SK-N-SH treated with all-trans-retinoic acid at 6 μM for 48 hours (cell line): Measurements from ENCODE around the gene NXPH1.

Experiments
- CREB5 ChIP-seq: fragments of 250-450 bp; sonication (Bioruptor Pico); IDR thresholded peaks from 2 replicates; pipeline ENCODE4 v1.5.1; 2020; ENCODE audit warnings: low read depth, mild to moderate bottlenecking, moderate library complexity
- CSDC2 ChIP-seq: fragments of 250-450 bp; sonication (Bioruptor Pico); IDR thresholded peaks from 2 replicates; pipeline ENCODE4 v1.5.0; 2020; ENCODE audit warnings: mild to moderate bottlenecking, moderate library complexity
- CSRNP3 ChIP-seq: fragments of 250-450 bp; sonication (Bioruptor Pico); IDR thresholded peaks from 2 replicates; pipeline ENCODE4 v1.5.1; 2021; ENCODE audit warnings: mild to moderate bottlenecking, moderate library complexity
- ISL1 ChIP-seq: fragments of 250-450 bp; sonication (Bioruptor Pico); IDR thresholded peaks from 2 replicates; pipeline ENCODE4 v2.1.2; 2022; ENCODE audit warnings: mild to moderate bottlenecking, moderate library complexity
- OSR1 ChIP-seq: fragments of 250-450 bp; sonication (Bioruptor Pico); IDR thresholded peaks from 2 replicates; pipeline ENCODE4 v1.8.0; 2022; ENCODE audit warnings: moderate library complexity, mild to moderate bottlenecking, inconsistent platforms
- PATZ1 ChIP-seq: fragments of 250-450 bp; sonication (Bioruptor Pico); IDR thresholded peaks from 2 replicates; pipeline ENCODE4 v1.8.0; 2020; ENCODE audit warnings: mild to moderate bottlenecking, moderate library complexity, borderline replicate concordance
- POU6F1 ChIP-seq: fragments of 250-450 bp; sonication (Bioruptor Pico); IDR thresholded peaks from 2 replicates; pipeline ENCODE4 v1.8.0; 2021; ENCODE audit warnings: low read depth, mild to moderate bottlenecking, moderate library complexity, borderline replicate concordance
- SNAI2 ChIP-seq: fragments of 250-450 bp; sonication (Bioruptor Pico); IDR thresholded peaks from 2 replicates; pipeline ENCODE4 v1.5.0; 2020; ENCODE audit warnings: mild to moderate bottlenecking, moderate library complexity
- TSHZ2 ChIP-seq: fragments of 250-450 bp; sonication (Bioruptor Pico); IDR thresholded peaks from 2 replicates; pipeline ENCODE4 v1.5.0; 2020; ENCODE audit warnings: mild to moderate bottlenecking, moderate library complexity
- ZC3H10 ChIP-seq: fragments of 250-450 bp; sonication (Bioruptor Pico); IDR thresholded peaks from 2 replicates; pipeline ENCODE4 v1.5.1; 2021; ENCODE audit warnings: mild to moderate bottlenecking, moderate library complexity
- ZFP3 ChIP-seq: fragments of 250-450 bp; sonication (Bioruptor Pico); IDR thresholded peaks from 2 replicates; pipeline ENCODE4 v1.5.0; 2020; ENCODE audit warnings: mild to moderate bottlenecking, moderate library complexity
- ZNF70 ChIP-seq: fragments of 450-650 bp; formaldehyde crosslinking; IDR thresholded peaks from 2 replicates; pipeline ENCODE4 v1.5.0; 2020; ENCODE audit warnings: mild to moderate bottlenecking, moderate library complexity
- ZNF8 ChIP-seq: fragments of 450-650 bp; formaldehyde crosslinking; IDR thresholded peaks from 2 replicates; pipeline ENCODE4 v1.5.0; 2020; ENCODE audit warnings: mild to moderate bottlenecking, moderate library complexity

GRCh38 chr7:8491106-8491505, 57.7 kb downstream of the NXPH1 start:
- TF ChIP-seq CSDC2 (CRISPR knock-in tag) = no peak
- TF ChIP-seq SNAI2 = no peak
- no peak for TF ChIP-seq TSHZ2 (CRISPR knock-in tag)
- no peak for TF ChIP-seq ZNF70
- no peak for TF ChIP-seq ZNF8
- no peak for TF ChIP-seq PATZ1
- TF ChIP-seq CSRNP3 (CRISPR knock-in tag) = no peak
- no peak for TF ChIP-seq CREB5 (CRISPR knock-in tag)
- no peak for TF ChIP-seq POU6F1
- no peak for TF ChIP-seq ZFP3 (CRISPR knock-in tag)
- no peak for TF ChIP-seq OSR1 (CRISPR knock-in tag)
- TF ChIP-seq ZC3H10 = no peak
- TF ChIP-seq ISL1 = no peak
